Neural cell (in vitro differentiated cells): ENCODE measurements around the gene CDKAL1.

Source experiments
- POLR2AphosphoS5 ChIP-seq: IDR thresholded peaks from 2 replicates; pipeline ENCODE4 v1.6.1; 2012
- REST ChIP-seq: IDR thresholded peaks from 2 replicates; pipeline ENCODE4 v1.6.1; 2012; ENCODE audit warnings: borderline replicate concordance
- TF ChIP-seq, protein P1 (sequence below): fragments of 450-650 bp; IDR thresholded peaks from 2 replicates; pipeline ENCODE4 v1.5.1; 2014; ENCODE audit warnings: antibody characterized with exemption, mild to moderate bottlenecking, moderate library complexity; ENCODE audit not compliant: poor library complexity, severe bottlenecking

DNA sequence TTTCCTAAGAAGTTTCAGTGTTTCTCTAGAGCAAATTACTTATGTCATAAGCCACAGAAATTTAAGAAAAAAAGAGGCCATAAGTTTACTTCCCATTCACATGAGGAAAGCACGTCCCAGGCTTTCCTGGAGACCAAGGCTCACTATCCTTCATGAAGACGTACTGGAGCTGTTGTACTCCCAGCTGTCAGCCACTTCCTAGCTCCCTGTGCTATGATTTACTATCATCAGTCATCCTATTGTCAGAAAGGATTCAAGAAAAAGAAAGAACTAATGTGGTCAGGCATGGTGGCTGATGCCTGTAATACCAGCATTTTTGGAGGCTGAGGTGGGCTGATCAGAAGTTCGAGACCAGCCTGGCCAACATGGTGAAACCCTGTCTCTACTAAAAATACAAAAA is 721.9 kb downstream of the CDKAL1 start:
- TF ChIP-seq POLR2AphosphoS5, result no peak
- TF ChIP-seq, protein P1, sequence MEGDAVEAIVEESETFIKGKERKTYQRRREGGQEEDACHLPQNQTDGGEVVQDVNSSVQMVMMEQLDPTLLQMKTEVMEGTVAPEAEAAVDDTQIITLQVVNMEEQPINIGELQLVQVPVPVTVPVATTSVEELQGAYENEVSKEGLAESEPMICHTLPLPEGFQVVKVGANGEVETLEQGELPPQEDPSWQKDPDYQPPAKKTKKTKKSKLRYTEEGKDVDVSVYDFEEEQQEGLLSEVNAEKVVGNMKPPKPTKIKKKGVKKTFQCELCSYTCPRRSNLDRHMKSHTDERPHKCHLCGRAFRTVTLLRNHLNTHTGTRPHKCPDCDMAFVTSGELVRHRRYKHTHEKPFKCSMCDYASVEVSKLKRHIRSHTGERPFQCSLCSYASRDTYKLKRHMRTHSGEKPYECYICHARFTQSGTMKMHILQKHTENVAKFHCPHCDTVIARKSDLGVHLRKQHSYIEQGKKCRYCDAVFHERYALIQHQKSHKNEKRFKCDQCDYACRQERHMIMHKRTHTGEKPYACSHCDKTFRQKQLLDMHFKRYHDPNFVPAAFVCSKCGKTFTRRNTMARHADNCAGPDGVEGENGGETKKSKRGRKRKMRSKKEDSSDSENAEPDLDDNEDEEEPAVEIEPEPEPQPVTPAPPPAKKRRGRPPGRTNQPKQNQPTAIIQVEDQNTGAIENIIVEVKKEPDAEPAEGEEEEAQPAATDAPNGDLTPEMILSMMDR, result no peak
- TF ChIP-seq REST, result no peak
